GM12865 (cell line): ENCODE results near the gene SNCA.

ENCODE experiments used
- DNase-seq: peaks from one replicate; pipeline ENCODE4 v3.0.0; 2010; ENCODE audit warnings: low read depth
- H3K4me3 ChIP-seq: 2 replicates; pipeline ENCODE4 v1.5.1; 2011; ENCODE audit warnings: mild to moderate bottlenecking, low read depth, low read length, control low read depth
- CTCF ChIP-seq: IDR thresholded peaks from 2 replicates; pipeline ENCODE4 v1.5.1; 2011; ENCODE audit warnings: low read length, control low read depth, low read depth, inconsistent platforms; ENCODE audit not compliant: insufficient read depth; ENCODE audit errors: missing control alignments

SNCA gene

DNA sequence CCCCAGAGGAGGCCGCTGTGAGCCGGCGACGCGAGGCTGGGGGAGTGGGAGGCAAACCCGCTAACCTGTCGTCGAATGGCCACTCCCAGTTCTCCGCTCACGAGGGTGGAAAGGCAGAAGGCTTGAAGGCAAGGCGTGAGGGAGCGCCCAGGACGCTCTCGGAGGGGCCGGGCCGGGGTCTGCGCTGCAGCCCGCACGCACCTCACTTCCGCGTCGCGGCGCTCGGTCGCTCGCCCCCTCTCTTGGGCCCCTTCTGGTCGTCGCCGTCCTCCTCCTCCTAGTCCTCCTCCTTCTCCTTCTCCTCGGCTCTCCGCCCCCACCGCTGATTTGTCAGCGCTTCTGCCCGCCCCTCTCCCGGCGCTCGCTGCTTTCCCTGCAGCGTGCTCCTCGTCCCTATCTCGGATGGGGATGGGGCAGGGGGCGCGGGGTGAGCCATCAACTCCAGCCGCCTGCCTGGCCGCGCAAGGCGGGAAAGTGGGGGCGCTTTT is at the start of gene SNCA:
TSS of gene SNCA (minus strand) at position 265 of the 488 bp plus-strand sequence. CDS start 1,494 bp downstream, outside the sequence.
- DNase-seq: no peak
- TF ChIP-seq CTCF: no peak
- no peak within 1 kb of the TSS for H3K4me3 ChIP-seq

DNA sequence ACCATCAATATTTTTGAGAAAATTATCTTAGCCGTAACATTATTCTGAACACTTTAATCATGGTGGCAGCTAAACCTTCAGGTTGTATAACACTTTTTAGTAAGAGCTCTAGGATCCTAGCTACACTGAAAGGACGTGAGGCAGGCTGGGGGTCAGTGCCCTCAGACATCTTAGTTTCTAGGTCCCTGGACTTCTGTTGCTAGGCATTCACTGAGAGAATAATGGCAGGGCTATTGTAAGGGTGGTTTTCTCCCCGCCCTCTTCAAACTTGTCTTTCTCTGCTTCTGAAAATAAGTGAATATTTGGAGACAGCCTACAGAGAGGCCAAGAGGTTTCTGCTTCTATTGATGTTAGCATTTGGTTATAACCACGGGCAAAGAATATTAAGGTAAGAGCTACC is 42.3 kb upstream of the SNCA start:
- H3K4me3 ChIP-seq: no peak overlapping the region
- TF ChIP-seq CTCF: no peak
- no peak for DNase-seq

DNA sequence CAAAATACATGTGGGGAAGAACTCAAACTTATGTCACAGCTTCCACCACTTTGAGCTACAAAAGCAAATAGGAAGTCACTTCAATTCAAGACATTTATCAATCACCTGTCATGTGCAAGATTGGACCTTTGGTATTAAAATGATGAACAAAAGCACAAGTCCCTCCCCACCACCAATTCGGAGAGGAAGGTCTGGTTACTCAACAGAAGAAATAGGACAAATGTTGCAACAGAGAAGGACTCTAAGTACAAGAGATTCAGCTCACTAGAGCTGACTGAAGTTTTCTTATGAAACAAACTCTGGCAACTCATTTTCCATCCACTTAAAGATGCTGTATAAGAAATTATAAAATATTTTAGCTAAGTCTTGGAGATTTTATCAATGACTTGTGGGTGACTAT is 41.6 kb upstream of the SNCA start:
- H3K4me3 ChIP-seq: no peak overlapping the region
- no peak for TF ChIP-seq CTCF
- no peak for DNase-seq

DNA sequence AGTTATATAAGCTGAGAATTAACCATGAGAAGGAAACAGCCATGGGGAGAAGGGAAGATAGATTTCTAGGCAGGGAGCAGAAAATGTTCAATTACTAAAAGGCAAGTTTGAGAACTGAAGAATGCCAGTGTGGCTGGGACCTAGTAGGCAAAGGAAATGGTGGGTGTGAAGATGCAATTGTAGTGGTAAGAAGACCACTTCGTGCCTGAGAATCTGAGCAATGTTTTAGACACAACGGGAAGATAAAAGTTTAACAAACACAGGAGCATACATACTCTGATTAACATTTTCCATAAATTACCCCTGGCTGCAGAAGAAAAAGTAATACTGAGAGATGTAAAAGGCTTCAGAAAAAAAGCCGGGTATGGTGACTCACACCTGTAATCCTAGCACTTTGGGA is 39.6 kb upstream of the SNCA start:
- no peak overlapping the region for H3K4me3 ChIP-seq
- no peak for TF ChIP-seq CTCF
- no peak for DNase-seq

DNA sequence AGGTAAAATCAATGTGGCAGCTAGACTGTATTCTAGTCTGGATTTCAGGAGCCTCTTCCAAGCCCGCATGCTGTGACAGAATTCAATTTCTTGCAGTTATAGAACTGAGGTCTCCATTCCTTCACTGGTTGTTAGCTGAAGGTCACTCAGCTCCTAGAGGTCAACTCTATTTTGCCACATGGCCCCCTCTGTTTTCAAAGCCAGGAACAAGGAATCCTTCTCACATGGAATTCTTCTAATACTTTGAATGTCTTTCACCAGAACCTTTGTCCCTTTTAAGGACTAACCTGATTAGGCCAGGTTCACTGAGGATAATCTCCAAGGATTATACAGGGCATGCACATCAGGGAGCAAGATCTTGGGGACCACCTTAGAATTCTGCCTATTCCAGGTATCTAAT is 34.2 kb upstream of the SNCA start:
- H3K4me3 ChIP-seq: no peak overlapping the region
- DNase-seq: no peak
- no peak for TF ChIP-seq CTCF

- TF ChIP-seq CTCF: peak; percentile 12
- DNase-seq: no peak
- no peak overlapping the region for H3K4me3 ChIP-seq
Measured at GRCh38 chr4:89868999-89869589, 32.1 kb upstream of the SNCA start.

DNA sequence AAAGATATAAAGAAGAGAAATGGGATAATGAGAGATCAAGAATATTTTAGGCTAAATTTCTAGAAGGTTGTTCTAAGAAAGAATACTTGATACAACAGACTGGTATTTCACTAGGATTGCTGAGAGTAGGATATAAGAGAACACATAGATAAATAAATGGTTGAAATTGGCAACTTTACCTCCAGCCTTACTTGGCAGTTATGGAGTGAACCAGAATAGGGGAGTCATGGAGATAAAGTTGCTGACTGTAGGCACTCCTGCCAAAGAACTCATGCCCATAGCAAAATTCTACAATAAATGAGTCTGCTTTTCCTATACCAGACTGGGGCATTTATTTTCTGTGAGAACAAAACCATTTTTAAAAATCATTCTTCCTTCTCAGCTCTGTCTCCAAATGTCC is 31.3 kb upstream of the SNCA start:
- no peak overlapping the region for H3K4me3 ChIP-seq
- no peak for TF ChIP-seq CTCF
- no peak for DNase-seq
